HCT116 (cell line): ENCODE measurements around the gene MS4A4E. TPM values are rescaled to one million over a fixed set of nuclear protein-coding genes. Genes with fewer than 3 reads are reported as not detected.
"Not testable (repeated sequence)": the region's sequence is repeated elsewhere in the genome, so short reads cannot be mapped to it uniquely, and the experiment has no call there.

Source experiments
- ATAC-seq: fragments of 200-7000 bp; cut with Tn5 transposase; 2 replicates; pipeline ENCODE4 v1.9.1; 2020; ENCODE audit warnings: mild to moderate bottlenecking, moderate library complexity
- BruUV-seq: library from RNA; stranded (reverse); fragments of 400-500 nt; replicated peaks from 2 replicates; lab custom pipeline; 2021; lab: Mats Ljungman, UMichigan
- CTCF ChIA-PET: fragments of 300-600 bp; sonication (Branson Sonifier 250); formaldehyde crosslinking; loops from one replicate; lab custom pipeline; 2021; ENCODE audit warnings: antibody characterized with exemption; lab: Charles Lee
- POLR2A ChIA-PET: fragments of 300-600, 350-600 bp; sonication (Branson Sonifier 250); formaldehyde crosslinking; loops from one replicate; lab custom pipeline; 2021; ENCODE audit warnings: antibody characterized with exemption; lab: Charles Lee
- RAD21 ChIA-PET, 2 experiments: fragments of 300-600 bp; sonication (Branson Sonifier 250); formaldehyde crosslinking; loops; one replicate each; lab custom pipeline; 2023; ENCODE audit warnings: low total read pairs in 2 of 2; ENCODE audit not compliant: uncharacterized antibody in 2 of 2, unreplicated experiment in 2 of 2, low non-redundant PET in 1 of 2; lab: Charles Lee
- DNase-seq: peaks from one replicate; pipeline ENCODE4 v3.0.0-alpha.2; 2010; ENCODE audit warnings: low read depth, low spot score
- H2AFZ ChIP-seq: fragments of 200-600 bp; shearing (Covaris generic), sonication (generic); 2 replicates; pipeline ENCODE4 v1.6.1; 2017; ENCODE audit warnings: low read depth, mixed run types, mixed read lengths, antibody characterized with exemption, low read length; ENCODE audit not compliant: poor library complexity, severe bottlenecking
- H3K27ac ChIP-seq: 2 replicates; pipeline ENCODE4 v1.5.1; 2012; ENCODE audit warnings: low read depth, low read length
- H3K27me3 ChIP-seq: fragments of 200-600 bp; sonication (generic); 2 replicates; pipeline ENCODE4 v1.6.1; 2016; ENCODE audit warnings: mixed run types, low read length, mixed read lengths; ENCODE audit not compliant: insufficient read depth
- H3K36me3 ChIP-seq, 2 experiments: fragments of 200-500 bp in 1 of 2; fragments of 200-600 bp in 1 of 2; sonication (Bioruptor generic) in 1 of 2; sonication (generic) in 1 of 2; 2 replicates each; pipeline versions ENCODE4 v1.5.1 to v1.6.1; 2014 to 2016; ENCODE audit warnings: low read length in 2 of 2, inconsistent platforms in 1 of 2, mixed read lengths in 1 of 2, mixed run types in 1 of 2; ENCODE audit not compliant: insufficient read depth in 2 of 2, control insufficient read depth in 1 of 2
- H3K4me1 ChIP-seq, 2 experiments: fragments of 200-600 bp in 1 of 2; sonication (generic) in 1 of 2; 2 replicates each; pipeline versions ENCODE4 v1.5.1 to v1.6.1; 2012 to 2017; ENCODE audit warnings: low read length in 2 of 2, inconsistent platforms in 1 of 2, mild to moderate bottlenecking in 1 of 2, mixed read lengths in 1 of 2, mixed run types in 1 of 2, moderate library complexity in 1 of 2; ENCODE audit not compliant: insufficient read depth in 2 of 2, control insufficient read depth in 1 of 2
- H3K4me2 ChIP-seq: fragments of 200-600 bp; sonication (generic); 2 replicates; pipeline ENCODE4 v1.6.1; 2017; ENCODE audit warnings: mixed run types, low read length, mixed read lengths
- H3K4me3 ChIP-seq, 2 experiments: fragments of 200-600 bp in 1 of 2; sonication (generic) in 1 of 2; replicated peaks in 1 of 2; 2 replicates each; pipeline ENCODE4 v1.5.1; 2011 to 2016; ENCODE audit warnings: low read length in 2 of 2, control low read depth in 1 of 2, low read depth in 1 of 2, mild to moderate bottlenecking in 1 of 2, mixed read lengths in 1 of 2, mixed run types in 1 of 2
- H3K79me2 ChIP-seq: fragments of 200-600 bp; sonication (generic); 2 replicates; pipeline ENCODE4 v1.6.1; 2017; ENCODE audit warnings: mild to moderate bottlenecking, mixed run types, low read length, moderate library complexity, mixed read lengths; ENCODE audit not compliant: insufficient read depth
- H3K9ac ChIP-seq: fragments of 200-600 bp; sonication (generic); 2 replicates; pipeline ENCODE4 v1.6.1; 2016; ENCODE audit warnings: low read length, mixed read lengths
- H3K9me2 ChIP-seq: fragments of 200-600 bp; sonication (generic), shearing (Covaris generic); 2 replicates; pipeline ENCODE4 v1.6.1; 2017; ENCODE audit warnings: mixed run types, mild to moderate bottlenecking, moderate library complexity; ENCODE audit not compliant: insufficient read depth
- H3K9me3 ChIP-seq, 2 experiments: fragments of 200-500 bp in 1 of 2; fragments of 200-600 bp in 1 of 2; sonication (Bioruptor generic) in 1 of 2; sonication (generic) in 1 of 2; 2 replicates each; pipeline ENCODE4 v1.6.1; 2014 to 2017; ENCODE audit warnings: low read length in 2 of 2, mixed read lengths in 2 of 2, inconsistent platforms in 1 of 2, low read depth in 1 of 2, mild to moderate bottlenecking in 1 of 2, mixed run types in 1 of 2, moderate library complexity in 1 of 2; ENCODE audit not compliant: control insufficient read depth in 1 of 2, insufficient read depth in 1 of 2
- H4K20me1 ChIP-seq: fragments of 200-600 bp; sonication (generic), shearing (Covaris generic); 2 replicates; pipeline ENCODE4 v1.6.1; 2017; ENCODE audit warnings: mixed run types, mild to moderate bottlenecking, moderate library complexity; ENCODE audit not compliant: insufficient read depth
- CBX3 ChIP-seq: IDR thresholded peaks from 2 replicates; pipeline ENCODE4 v1.6.1; 2012; ENCODE audit warnings: low read depth
- CEBPB ChIP-seq: IDR thresholded peaks from 2 replicates; pipeline ENCODE4 v1.6.1; 2012; ENCODE audit warnings: low read depth
- EGR1 ChIP-seq: IDR thresholded peaks from 2 replicates; pipeline ENCODE4 v1.6.1; 2012; ENCODE audit warnings: low read depth
- ELF1 ChIP-seq: IDR thresholded peaks from 2 replicates; pipeline ENCODE4 v1.6.1; 2012; ENCODE audit warnings: low read depth, borderline replicate concordance
- EZH2 ChIP-seq: fragments of 200-600 bp; sonication (generic); IDR thresholded peaks from 2 replicates; pipeline ENCODE4 v1.6.1; 2017; ENCODE audit warnings: antibody characterized with exemption, mixed run types
- EZH2phosphoT487 ChIP-seq: fragments of 200-600 bp; IDR thresholded peaks from 2 replicates; pipeline ENCODE4 v1.6.1; 2018; ENCODE audit warnings: antibody characterized with exemption, borderline replicate concordance
- FOSL1 ChIP-seq: IDR thresholded peaks from 2 replicates; pipeline ENCODE4 v1.6.1; 2012; ENCODE audit warnings: low read depth
- MAX ChIP-seq: IDR thresholded peaks from 2 replicates; pipeline ENCODE4 v1.6.1; 2012
- POLR2A ChIP-seq: IDR thresholded peaks from 2 replicates; pipeline ENCODE4 v1.7.0; 2011; ENCODE audit warnings: borderline replicate concordance; ENCODE audit not compliant: insufficient read depth, insufficient read length; ENCODE audit errors: extremely low read depth
- POLR2AphosphoS5 ChIP-seq: IDR thresholded peaks from 2 replicates; pipeline ENCODE4 v1.6.1; 2011; ENCODE audit warnings: mild to moderate bottlenecking, low read depth, low read length, moderate library complexity
- RAD21 ChIP-seq: IDR thresholded peaks from 2 replicates; pipeline ENCODE4 v1.6.1; 2012; ENCODE audit warnings: low read depth, mild to moderate bottlenecking
- REST ChIP-seq: IDR thresholded peaks from 2 replicates; pipeline ENCODE4 v1.6.1; 2012; ENCODE audit warnings: low read depth
- SIN3A ChIP-seq: IDR thresholded peaks from 2 replicates; pipeline ENCODE4 v1.6.1; 2012; ENCODE audit warnings: low read depth
- SRF ChIP-seq: IDR thresholded peaks from 2 replicates; pipeline ENCODE4 v1.6.1; 2012; ENCODE audit warnings: low read depth
- ZFX ChIP-seq: fragments of 450-650 bp; IDR thresholded peaks from 2 replicates; pipeline ENCODE4 v1.6.1; 2017
- intact Hi-C: fragments of 100-400 bp; cut with micrococcal nuclease; formaldehyde crosslinking; loops from 2 replicates; pipeline ENCODE4 v1.10.0; 2022
- total RNA-seq: library from RNA; stranded (reverse); gene quantifications from one replicate; pipeline ENCODE4 v1.2.1, GENCODE V29; 2021; ENCODE audit not compliant: unreplicated experiment

Gene MS4A4E
- total RNA-seq, 1 experiment from 2014 or later = not detected

- intact Hi-C loops = no loop called here
- CTCF ChIA-PET = no interaction called here
- RAD21 ChIA-PET = no interaction called here
- H3K4me2 ChIP-seq = no peak overlapping the region
- no peak overlapping the region for H3K9ac ChIP-seq
- no peaks in the 10 kb centered on the region for H3K79me2 ChIP-seq
- ATAC-seq = no peak
- BruUV-seq = no TSS peak
- H3K9me2 ChIP-seq = no peaks in the 10 kb centered on the region
- no peak overlapping the region for H2AFZ ChIP-seq
- TF ChIP-seq ZFX = no peak
- no peak for TF ChIP-seq POLR2AphosphoS5
- no peak for TF ChIP-seq SRF
- no peak for TF ChIP-seq POLR2A
- POLR2A ChIA-PET = no interaction called here
- H4K20me1 ChIP-seq = no peaks in the 10 kb centered on the region
- no peak overlapping the region for H3K27ac ChIP-seq
- no peaks in the 10 kb centered on the region for H3K4me1 ChIP-seq
- H3K36me3 ChIP-seq = no peaks in the 10 kb centered on the region
- no peak overlapping the region for H3K4me3 ChIP-seq
- no peaks in the 10 kb centered on the region for H3K9me3 ChIP-seq
- DNase-seq = no peak
- H3K27me3 ChIP-seq = no peaks in the 10 kb centered on the region
These were observed 36.3 kb downstream of the MS4A4E start for GRCh38 chr11:60206616-60207015.

- ChIA-PET RAD21 (no interaction called here), CTCF (no interaction called here), POLR2A (no interaction called here)
- ATAC-seq (no peak), DNase-seq (no peak)
- Histone ChIP-seq H3K27me3 (no peaks in the 10 kb centered on the region), H3K4me3 (no peak overlapping the region), H3K36me3 (no peaks in the 10 kb centered on the region), H3K4me1 (no peaks in the 10 kb centered on the region), H2AFZ (no peak overlapping the region), H3K79me2 (no peaks in the 10 kb centered on the region), H4K20me1 (no peaks in the 10 kb centered on the region), H3K9ac (no peak overlapping the region), H3K27ac (no peak overlapping the region), H3K9me2 (no peaks in the 10 kb centered on the region), H3K9me3 (no peaks in the 10 kb centered on the region), H3K4me2 (no peak overlapping the region)
- BruUV-seq = no TSS peak
- intact Hi-C loops = no loop called here
- TF ChIP-seq MAX = no peak
- no peak for TF ChIP-seq EZH2
- no peak for TF ChIP-seq REST
- no peak for TF ChIP-seq RAD21
- no peak for TF ChIP-seq SIN3A
- TF ChIP-seq EGR1 = no peak
- no peak for TF ChIP-seq EZH2phosphoT487
- no peak for TF ChIP-seq CEBPB
- no peak for TF ChIP-seq ELF1
- no peak for TF ChIP-seq FOSL1
- no peak for TF ChIP-seq CBX3
- TF ChIP-seq POLR2AphosphoS5 = no peak
- no peak for TF ChIP-seq ZFX
These were observed 38.0 kb downstream of the MS4A4E start for GRCh38 chr11:60204922-60205321.

GRCh38 chr11:60201334-60201733, 41.6 kb downstream of the MS4A4E start:
- H3K27me3 ChIP-seq, H3K4me3 ChIP-seq, H3K27ac ChIP-seq, DNase-seq, BruUV-seq, H3K36me3 ChIP-seq, ATAC-seq, H3K9ac ChIP-seq, RAD21 ChIA-PET, H3K4me1 ChIP-seq, H2AFZ ChIP-seq, H4K20me1 ChIP-seq, H3K9me2 ChIP-seq, intact Hi-C loops, POLR2A ChIA-PET, H3K4me2 ChIP-seq, H3K9me3 ChIP-seq, H3K79me2 ChIP-seq, CTCF ChIA-PET: not testable (repeated sequence)
